Tibial nerve (tissue), 4 donors: ENCODE measurements around the gene NHSL1. TPM values are rescaled to one million over a fixed set of nuclear protein-coding genes. Genes with fewer than 3 reads are reported as not detected.

ENCODE experiments used
- DNase-seq, 2 donors: peaks; one replicate each; pipeline ENCODE4 v3.0.0-alpha.2; 2019; ENCODE audit warnings: low spot score in 2 of 2
- H3K27ac ChIP-seq, 4 donors: fragments of 200-600 bp; sonication (generic) in 3 of 4; one replicate each; pipeline ENCODE4 v1.5.1; 2017 to 2019; ENCODE audit warnings: mild to moderate bottlenecking in 1 of 4
- H3K27me3 ChIP-seq, 2 donors: fragments of 200-600 bp; sonication (generic) in 1 of 2; one replicate each; pipeline versions ENCODE4 v1.5.1 to v1.6.0; 2017 to 2019
- H3K36me3 ChIP-seq, 3 donors: fragments of 200-600 bp; sonication (generic); one replicate each; pipeline ENCODE4 v1.5.1; 2018 to 2019
- H3K4me1 ChIP-seq, 4 donors: fragments of 200-600 bp; sonication (generic) in 3 of 4; one replicate each; pipeline ENCODE4 v1.5.1; 2017 to 2019
- H3K4me3 ChIP-seq, 4 donors: fragments of 200-600 bp; sonication (generic) in 3 of 4; one replicate each; pipeline ENCODE4 v1.5.1; 2017 to 2019; ENCODE audit warnings: mild to moderate bottlenecking in 1 of 4, moderate library complexity in 1 of 4
- H3K9me3 ChIP-seq, 4 donors: fragments of 200-600 bp; sonication (generic) in 3 of 4; one replicate each; pipeline ENCODE4 v1.5.1; 2017 to 2019
- CTCF ChIP-seq, 5 experiments: fragments of 200-600 bp in 3 of 5; fragments of 450-650 bp in 2 of 5; sonication (generic) in 3 of 5; IDR thresholded peaks; one replicate each; pipeline ENCODE4 v1.5.1; 2016 to 2019; ENCODE audit warnings: antibody characterized with exemption in 5 of 5, mild to moderate bottlenecking in 3 of 5, moderate library complexity in 2 of 5
- EP300 ChIP-seq, 2 donors: sonication (generic); formaldehyde crosslinking; IDR thresholded peaks; one replicate each; pipeline ENCODE4 v1.6.1; 2017; ENCODE audit warnings: antibody characterized with exemption in 2 of 2, mild to moderate bottlenecking in 1 of 2
- POLR2A ChIP-seq, 2 donors: fragments of 450-650 bp; IDR thresholded peaks; one replicate each; pipeline ENCODE4 v1.6.1; 2017; ENCODE audit warnings: antibody characterized with exemption in 2 of 2, mild to moderate bottlenecking in 2 of 2, moderate library complexity in 2 of 2
- WGBS, 2 donors: methylation state at CpG; one replicate each; pipeline ENCODE4 v1.1.5; 2018; 5-methylcytosine and 5-hydroxymethylcytosine counted together
- total RNA-seq, 4 donors: library from RNA; depleted of rRNA; stranded (reverse); fragments of >200 nt; gene quantifications; one replicate each; pipeline ENCODE4 v1.1.0, GENCODE V29; 2016

Gene NHSL1
- total RNA-seq, 4 donors from 2014 or later: 8.6 to 17.3 (median 12.6) TPM

- no peak for DNase-seq
- no peaks in the 10 kb centered on the region for H3K27me3 ChIP-seq
- H3K27ac ChIP-seq: no peak overlapping the region
- H3K4me3 ChIP-seq: no peak overlapping the region
- 78 to 83% methylated on average over 1 of the region's 1 CpG for WGBS, 2 donors
- TF ChIP-seq CTCF (IDR thresholded peaks at IDR 0.05) (no peak), EP300 (IDR thresholded peaks at IDR 0.05) (no peak), POLR2A (IDR thresholded peaks at IDR 0.05) (no peak)
- no peaks in the 10 kb centered on the region for H3K9me3 ChIP-seq
- H3K4me1 ChIP-seq: peaks cover 0 to 42% (median 0%) of the 10 kb centered on the region in 4 donors
- no peaks in the 10 kb centered on the region for H3K36me3 ChIP-seq
Observed at GRCh38 chr6:138528137-138528536, 28.8 kb upstream of the NHSL1 start.

- 55 to 62% methylated on average over 8 of the region's 8 CpGs for WGBS, 2 donors
- Histone ChIP-seq H3K4me3 (no peak overlapping the region), H3K36me3 (no peaks in the 10 kb centered on the region), H3K4me1 (peaks cover 0 to 42% (median 0%) of the 10 kb centered on the region in 4 donors), H3K27me3 (no peaks in the 10 kb centered on the region), H3K9me3 (no peaks in the 10 kb centered on the region), H3K27ac (no peak overlapping the region)
- no peak for DNase-seq
- TF ChIP-seq EP300 (IDR thresholded peaks at IDR 0.05): no peak
- TF ChIP-seq CTCF (IDR thresholded peaks at IDR 0.05): no peak
- no peak for TF ChIP-seq POLR2A (IDR thresholded peaks at IDR 0.05)
Observed at GRCh38 chr6:138527411-138528088, 28.3 kb upstream of the NHSL1 start.

GRCh38 chr6:138526822-138527235 is 27.5 kb upstream of the NHSL1 start:
- no peak for TF ChIP-seq POLR2A (IDR thresholded peaks at IDR 0.05)
- no peak for TF ChIP-seq CTCF (IDR thresholded peaks at IDR 0.05)
- TF ChIP-seq EP300 (IDR thresholded peaks at IDR 0.05): no peak
- no peak for DNase-seq
- Histone ChIP-seq H3K4me3 (no peak overlapping the region), H3K9me3 (no peaks in the 10 kb centered on the region), H3K27me3 (no peaks in the 10 kb centered on the region), H3K4me1 (peaks cover 0 to 42% (median 2%) of the 10 kb centered on the region in 4 donors), H3K27ac (peak overlapping the region in 1 of 4 donors; percentile 25), H3K36me3 (no peaks in the 10 kb centered on the region)
- 22 to 47% methylated on average over 11 of the region's 11 CpGs for WGBS, 2 donors

- WGBS, 2 donors: 91% methylated on average over 4 of the region's 4 CpGs
- no peak for TF ChIP-seq POLR2A (IDR thresholded peaks at IDR 0.05)
- TF ChIP-seq CTCF (IDR thresholded peaks at IDR 0.05): no peak
- no peak for TF ChIP-seq EP300 (IDR thresholded peaks at IDR 0.05)
- Histone ChIP-seq H3K9me3 (no peaks in the 10 kb centered on the region), H3K36me3 (no peaks in the 10 kb centered on the region), H3K4me1 (peaks cover 0 to 44% (median 2%) of the 10 kb centered on the region in 4 donors), H3K27me3 (no peaks in the 10 kb centered on the region), H3K27ac (no peak overlapping the region), H3K4me3 (no peak overlapping the region)
- DNase-seq: no peak
Observed at GRCh38 chr6:138525355-138525754, 26.1 kb upstream of the NHSL1 start.

GRCh38 chr6:138524526-138524925 is 25.2 kb upstream of the NHSL1 start:
- H3K4me1 ChIP-seq: peaks cover 0 to 43% (median 2%) of the 10 kb centered on the region in 4 donors
- TF ChIP-seq CTCF (IDR thresholded peaks at IDR 0.05) (no peak), EP300 (IDR thresholded peaks at IDR 0.05) (no peak), POLR2A (IDR thresholded peaks at IDR 0.05) (no peak)
- H3K9me3 ChIP-seq: no peaks in the 10 kb centered on the region
- WGBS, 2 donors: 36 to 44% methylated on average over 2 of the region's 2 CpGs
- no peaks in the 10 kb centered on the region for H3K27me3 ChIP-seq
- no peak for DNase-seq
- H3K27ac ChIP-seq: no peak overlapping the region
- H3K36me3 ChIP-seq: no peaks in the 10 kb centered on the region
- no peak overlapping the region for H3K4me3 ChIP-seq
